Activated CD4-positive, alpha-beta T cell treated with anti-CD3 and anti-CD28 coated beads, Interleukin-10, Interleukin-2, amounts not matched to agents 100 ng/mL and 50 ng/mL, durations not matched to agents 16 hours and 8 hours (primary cell): Measurements from ENCODE around the gene RNLS.
"Not testable (repeated sequence)": the region's sequence is repeated elsewhere in the genome, so short reads cannot be mapped to it uniquely, and the experiment has no call there.

Experiments
- DNase-seq: peaks from one replicate; pipeline ENCODE4 v3.0.0-alpha.2; 2020

The RNLS gene

DNA sequence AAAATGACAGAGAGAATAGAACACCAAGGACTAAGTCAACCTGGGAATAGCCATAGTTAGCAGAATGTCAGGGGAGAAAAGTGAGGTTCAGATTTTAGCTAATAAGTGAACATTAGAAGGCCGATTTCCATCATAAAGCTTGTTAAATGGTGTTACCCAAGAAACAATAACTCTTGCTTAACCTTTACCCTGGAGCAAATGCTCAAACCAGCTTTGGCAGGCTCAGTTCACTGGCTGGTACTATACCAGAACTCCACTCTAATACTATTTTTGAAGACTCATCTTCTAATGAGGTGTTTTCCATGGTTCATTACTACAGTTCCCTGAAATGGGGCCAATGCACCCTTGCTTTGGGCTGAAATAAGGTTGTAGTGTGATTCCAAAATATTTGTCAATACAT is 61.3 kb downstream of the RNLS start:
- no peak for DNase-seq

DNA sequence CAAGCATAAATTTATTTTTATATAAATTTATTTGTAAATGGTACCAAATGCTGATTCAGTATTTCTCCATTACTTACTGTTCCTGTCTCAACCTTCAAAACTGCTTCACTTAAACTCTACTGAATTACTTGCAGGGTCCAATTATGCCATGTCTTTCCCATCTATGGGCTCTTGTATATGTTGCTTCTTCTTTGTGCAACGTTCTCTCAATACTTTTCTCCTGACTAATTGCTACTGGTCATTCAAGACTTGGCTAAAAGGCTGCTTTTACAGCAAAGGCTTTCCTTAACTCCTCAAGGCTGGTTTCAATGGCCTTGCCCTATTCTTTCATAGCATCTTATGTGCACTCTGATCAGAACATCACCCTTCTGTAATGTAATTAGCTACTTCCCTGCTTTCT is 67.9 kb downstream of the RNLS start:
- DNase-seq: no peak

DNA sequence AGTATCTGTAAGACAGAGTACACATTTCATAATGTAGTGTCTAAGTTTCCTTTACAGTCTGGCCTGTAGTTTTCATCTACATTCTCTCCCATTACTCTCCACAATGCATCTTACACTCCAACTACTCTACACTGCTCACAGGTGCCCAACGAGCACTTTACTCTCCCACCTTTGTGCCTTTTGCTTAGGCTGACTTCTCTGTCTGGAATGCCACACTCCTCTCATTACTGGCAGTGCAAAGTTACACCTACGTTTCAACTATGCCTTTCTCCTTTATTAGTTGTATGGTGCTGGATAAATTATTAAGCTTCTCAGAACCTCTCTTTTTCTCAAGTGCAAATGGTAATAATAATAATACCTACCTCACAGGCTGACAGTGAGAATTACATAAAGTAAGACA is 70.5 kb downstream of the RNLS start:
- DNase-seq: no peak

DNA sequence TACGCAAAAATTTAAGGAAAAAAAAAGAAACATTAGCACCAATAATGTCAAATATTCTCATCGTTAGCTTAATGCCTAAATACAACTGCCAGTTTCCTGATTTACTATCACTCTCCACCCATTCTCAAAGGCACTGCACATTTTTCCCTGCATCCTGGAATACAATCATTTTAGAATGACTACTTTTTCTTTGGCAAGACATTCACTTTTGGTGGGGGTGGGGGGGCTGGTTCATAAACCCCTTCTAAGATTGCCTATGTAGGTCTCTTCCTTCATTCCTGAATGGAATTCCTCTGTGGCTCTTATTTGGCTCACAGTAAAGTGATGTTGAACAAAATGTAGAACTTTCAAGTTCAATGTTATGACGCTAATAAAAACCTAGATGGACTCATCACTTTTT is 74.3 kb downstream of the RNLS start:
- DNase-seq: no peak

DNA sequence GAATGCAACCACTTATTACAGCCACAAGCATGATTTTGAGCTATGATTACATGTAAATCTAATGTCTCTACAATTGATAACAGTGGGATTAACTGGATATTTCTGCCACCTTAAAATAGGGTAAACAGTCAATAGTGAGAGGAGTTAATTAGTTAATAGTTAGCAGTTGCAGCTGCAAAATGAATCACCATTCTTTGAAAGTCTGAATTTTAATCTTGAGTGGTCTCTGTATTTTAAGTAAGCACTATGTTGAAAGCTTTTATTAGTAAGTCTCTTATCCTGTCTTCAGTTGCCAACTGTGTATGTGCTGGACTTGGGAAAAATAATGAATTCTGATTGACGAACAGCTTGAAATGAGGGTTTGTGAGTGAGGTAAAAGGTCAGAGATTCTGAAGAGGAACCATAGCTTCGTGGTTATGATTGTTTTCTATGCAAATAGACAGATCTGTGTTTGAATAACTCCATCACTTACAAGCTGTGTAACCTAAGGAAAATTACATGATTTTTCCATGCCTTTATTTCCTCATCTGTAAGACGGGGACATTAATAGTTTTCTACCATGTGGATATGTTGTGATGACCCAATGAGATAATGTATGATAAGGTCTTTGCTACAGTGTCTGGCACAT is 75.2 kb downstream of the RNLS start:
- no peak for DNase-seq

DNA sequence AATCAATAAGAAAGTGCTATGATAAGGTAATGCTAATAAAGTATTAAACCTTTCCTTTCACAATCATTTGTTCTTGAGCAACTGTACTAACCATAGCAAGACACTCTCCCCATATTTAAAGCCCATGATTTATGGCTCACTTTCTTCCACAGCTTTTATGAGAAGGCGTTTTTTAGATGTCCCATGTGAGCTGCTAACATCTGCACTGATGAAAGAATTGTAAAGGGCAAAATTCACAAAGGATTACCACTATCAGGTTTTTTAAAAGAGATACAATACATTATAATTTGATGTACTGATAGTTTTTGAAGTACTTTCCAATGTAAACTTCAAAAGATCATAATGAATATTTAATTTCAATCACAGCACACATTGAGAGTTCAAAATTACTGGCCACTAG is 75.7 kb downstream of the RNLS start:
- no peak for DNase-seq

DNA sequence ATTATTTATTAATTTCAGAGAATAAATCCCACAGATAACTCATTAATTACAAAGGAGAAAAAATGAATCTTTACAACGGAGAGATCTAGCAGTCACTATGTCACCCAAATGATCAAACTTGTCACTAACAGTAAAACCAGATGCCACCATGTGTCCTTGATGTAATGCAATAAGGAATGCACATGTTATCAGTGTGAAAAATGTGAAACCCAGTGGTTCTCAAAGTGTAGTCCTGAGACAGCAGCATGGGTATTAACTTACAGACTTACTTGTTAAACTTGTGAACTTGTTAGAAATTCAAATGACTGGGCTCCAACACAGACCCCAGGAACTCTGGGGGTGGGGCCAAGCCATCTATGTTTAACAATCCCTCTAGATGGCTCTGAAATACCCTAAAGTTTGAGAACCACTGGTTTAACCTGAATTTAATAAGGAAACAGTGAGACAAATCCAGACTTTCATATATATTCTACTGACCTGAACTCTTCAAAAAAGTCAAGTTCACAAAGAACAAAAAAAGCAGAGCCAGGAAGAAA is 77.4 kb downstream of the RNLS start:
- DNase-seq: no peak

DNA sequence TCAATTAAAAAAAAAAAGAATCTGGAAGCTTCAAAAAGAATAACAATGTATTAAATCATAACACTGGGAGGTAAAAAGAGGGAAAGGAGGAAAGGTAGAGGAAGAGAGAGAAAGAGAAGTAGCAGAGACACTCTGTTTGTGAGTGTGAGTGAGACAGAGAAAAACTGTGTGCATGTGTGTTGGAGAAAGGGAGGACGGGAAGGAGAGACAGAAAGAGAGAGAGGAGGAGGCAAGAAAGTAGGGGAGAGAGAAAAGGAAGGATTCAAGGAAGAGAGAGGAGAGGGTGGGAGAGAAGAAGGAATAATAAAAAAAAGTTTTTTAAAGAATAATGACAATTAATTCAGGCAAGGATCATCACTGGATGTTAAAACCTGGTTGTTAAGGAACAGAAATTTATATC is 77.9 kb downstream of the RNLS start:
- no peak for DNase-seq

DNA sequence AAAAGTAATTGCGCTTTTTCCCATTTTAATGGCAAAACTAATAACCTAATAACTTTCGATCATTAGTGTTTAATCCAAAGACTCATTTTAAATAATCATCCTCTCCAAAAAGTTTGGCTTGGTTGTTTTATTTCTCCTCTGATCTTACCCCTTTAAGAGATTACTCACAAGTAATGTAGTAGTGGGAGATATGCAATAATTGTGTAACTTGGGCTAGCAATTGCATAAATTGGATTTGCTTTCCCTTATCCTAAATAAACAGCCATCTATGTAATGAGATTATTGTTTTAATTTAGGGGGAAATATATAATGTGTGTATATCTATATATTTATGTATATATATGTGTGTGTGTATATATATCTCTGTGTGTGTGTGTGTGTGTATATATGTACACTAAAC is 82.5 kb downstream of the RNLS start:
- DNase-seq: no peak

DNA sequence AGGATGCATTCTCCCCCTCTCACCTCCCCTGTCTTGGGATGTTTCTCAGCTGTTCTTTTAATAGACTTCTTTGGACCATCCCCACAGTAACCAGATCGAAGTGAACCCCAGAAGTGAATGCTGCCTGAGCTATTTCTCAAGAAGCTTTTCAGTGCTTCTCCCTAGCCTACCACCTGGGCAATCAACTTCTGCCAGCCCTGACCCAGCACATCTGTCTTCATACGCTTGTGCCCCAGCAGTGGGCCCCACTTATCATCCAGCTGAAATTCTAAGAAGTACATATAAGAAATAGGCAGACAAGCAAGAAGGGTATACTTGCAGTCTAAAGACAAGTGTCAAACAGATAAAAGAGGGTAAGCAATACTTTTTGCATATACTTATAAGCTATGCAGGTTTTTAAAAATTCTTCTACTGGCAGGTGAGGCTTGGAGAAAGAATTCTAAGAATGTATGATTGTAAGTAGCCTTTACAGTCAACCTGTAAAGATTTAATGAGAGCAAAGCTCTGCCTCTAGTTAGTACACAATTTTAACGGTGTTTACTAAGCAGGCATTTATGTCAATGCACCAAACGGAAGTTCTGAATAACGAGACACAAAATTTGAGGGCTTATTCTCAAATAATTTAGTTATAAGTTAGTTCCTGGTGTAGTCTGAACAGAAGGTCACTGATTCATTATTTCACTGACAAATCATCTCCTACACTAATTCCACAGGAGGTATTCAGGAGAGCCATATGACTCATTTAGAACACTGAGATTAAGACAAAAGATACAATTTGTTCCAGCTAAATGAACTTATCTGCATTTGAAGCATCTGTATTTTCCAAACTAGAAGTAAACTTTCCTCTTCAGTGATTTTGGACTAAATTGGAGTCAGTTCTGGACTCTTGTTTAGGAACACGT is 83.3 kb downstream of the RNLS start:
- DNase-seq: no peak

DNA sequence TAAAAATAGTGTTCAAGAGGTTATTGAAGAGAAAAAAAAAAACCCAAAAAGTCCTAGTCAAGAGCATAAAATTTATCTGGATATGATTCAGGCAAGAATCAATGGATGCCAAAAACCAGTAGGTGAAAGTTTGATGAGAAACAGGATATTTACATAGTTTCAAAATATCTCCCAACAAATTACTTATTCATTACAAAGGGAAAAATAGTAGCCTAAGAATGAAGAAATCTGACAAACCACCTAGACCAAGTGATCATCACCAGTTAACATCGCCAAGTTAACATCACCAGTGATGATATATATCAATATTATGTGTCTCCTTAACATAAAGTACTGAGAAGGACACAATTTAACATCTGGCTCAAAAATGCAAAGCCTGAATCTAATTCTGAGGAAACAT is 85.2 kb downstream of the RNLS start:
- DNase-seq: no peak

DNA sequence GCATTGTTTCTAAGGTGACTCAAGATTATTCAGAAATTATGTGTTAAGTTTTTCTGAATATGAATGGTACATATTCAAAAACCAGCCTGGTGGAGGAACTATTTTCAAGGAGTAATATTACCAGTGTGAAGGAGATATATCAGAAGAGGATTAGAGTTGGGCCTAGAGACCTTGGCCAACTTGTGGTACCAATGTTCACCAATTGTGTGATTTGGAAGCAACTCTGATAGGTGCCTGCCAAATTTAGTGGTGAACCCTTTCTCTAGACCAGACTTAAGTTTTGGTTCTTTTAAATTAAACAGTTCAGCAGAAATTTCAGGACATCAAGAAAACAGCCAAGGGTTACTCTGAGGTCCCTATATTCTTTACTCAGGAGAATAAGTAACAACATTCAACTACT is 88.6 kb downstream of the RNLS start:
- DNase-seq: no peak

DNA sequence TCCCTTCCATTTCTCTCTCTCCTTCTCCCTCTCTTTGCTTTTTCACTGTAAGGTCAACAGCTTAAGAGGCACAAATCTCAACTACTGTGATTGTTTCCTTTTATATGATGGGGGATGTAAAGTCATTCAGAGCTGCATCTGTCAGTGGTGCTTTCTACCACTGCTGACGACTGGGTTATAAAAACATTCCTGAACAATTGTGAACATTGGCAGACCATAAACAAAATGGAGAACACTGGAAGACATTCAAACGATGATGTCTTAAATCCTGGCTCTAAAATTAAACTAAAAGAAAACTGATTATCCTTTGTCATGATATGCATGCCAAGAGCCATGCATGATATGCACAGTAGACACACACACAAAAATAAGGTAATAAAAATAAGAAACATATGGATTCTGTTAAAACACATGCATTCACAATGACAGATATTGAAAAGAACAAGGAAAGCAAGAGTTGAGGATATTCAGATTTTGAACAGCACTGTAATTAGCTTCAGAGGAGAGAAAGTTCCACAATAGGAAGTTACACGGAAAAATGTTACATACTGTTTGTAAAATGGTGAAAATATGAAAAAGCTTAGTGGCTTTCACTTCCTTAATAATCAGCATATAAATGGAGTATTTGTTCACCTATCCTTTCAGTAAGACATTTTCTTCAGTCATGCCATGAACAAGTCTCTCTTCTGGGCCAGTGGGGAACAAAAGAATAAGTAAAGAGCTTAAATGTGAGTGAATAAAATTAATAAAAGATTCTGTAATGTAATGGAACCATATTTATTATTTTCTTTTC is 89.2 kb downstream of the RNLS start:
- DNase-seq: no peak

DNA sequence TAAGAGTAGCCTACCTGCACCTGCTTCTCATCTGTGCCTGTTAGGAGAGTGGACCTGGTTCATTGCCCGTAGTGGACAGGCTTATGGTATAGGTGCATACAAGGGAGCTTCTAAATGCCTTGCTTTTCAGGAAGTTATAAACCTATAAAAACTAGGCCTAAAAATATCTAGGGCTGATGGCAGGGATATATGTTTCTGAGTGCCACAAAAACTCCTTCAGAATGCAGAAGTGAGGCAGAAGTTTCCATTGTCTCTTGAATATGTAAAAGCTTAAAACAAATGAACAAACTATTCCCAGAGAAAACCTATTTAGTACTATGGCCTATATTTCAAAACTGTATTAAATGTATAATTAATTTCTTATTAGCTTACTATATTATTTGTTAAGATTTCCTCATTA is 91.8 kb downstream of the RNLS start:
- DNase-seq: no peak

DNA sequence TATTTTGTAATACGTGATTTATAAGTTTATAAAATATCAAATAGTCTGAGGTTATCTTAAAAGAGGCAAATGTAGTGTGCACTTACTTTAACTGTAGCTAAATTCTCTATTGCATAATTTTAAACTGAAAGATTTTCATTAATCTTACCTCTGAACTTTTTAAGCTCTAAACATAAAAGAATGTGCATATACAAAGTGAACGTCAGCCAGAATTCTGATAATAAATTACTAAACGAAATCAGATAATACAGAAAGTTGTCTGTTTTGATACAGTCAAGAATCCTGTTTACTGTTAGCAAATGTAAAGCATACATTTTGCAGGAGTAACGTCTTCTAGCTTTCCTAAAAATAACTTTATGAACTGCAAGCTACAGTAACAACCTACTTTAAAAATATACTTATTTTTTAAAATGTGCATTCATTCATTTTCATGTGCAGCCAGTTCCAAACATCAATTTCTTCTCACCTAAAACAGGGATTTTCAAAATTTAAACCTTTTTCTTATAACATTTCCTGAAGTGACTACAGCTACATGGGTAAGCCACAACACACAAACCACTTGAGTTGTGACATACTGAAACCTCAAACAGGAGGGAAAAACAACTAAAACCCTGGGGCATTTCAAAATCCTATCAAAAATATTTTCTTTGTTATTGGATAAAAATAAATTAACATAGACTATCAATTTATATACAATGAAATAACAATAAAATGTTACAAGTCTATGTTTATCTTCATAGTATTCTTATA is 92.7 kb downstream of the RNLS start:
- DNase-seq: peak; percentile 5

DNA sequence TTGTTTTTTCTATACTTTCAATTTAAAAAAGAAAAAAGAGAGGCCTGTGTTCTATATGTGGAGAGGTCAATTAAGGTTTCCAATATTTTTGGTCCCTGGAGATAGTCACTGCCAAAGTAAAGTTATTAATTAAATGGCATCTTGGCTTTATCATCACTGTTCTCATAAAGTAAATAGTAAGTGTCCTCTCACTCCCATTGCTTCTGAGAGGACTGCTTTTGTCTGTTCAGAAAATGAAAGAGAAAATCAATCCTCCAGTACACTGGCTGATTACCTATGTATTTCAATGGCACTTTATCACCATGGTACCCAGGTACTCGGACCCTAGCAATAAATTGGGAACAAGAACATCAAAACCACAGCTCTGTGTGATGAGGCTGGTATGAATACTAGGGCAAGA is 94.0 kb downstream of the RNLS start:
- no peak for DNase-seq

DNA sequence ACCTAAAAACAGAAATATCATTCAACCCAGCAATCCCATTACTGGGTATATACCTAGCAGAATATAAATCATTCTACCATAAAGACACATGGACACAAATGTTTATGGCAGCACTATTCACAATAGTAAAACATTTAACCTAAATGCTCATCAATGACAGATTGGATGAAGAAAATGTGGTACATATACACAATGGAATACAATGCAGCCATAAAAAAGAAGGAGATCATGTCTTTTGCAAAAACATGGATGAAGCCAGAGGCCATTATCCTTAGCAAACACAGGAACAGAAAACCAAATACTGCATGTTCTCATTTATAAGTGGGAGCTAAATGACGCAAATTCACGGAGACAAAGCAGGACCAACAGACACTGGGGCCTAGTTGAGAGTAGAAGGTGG is 96.3 kb downstream of the RNLS start:
- DNase-seq: not testable (repeated sequence)

DNA sequence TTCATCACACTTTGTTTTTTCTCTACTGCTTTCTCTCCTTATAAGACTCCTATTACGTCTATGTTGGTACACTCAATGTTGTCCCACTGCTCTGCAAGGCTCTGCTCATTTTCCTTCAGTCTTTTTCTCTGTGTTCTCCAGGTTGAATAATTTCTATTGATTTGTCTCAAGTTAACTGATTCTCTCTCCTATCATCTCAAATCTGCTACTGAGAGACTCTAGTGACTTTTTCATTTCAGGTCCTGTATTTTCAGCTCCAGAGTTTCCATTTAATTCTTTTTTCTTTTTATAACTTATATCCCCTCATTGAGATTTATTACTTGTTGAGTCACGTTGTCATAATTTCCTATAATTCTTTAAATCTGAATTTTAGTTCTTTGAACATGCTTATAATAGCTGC is 100.9 kb downstream of the RNLS start:
- DNase-seq: no peak

DNA sequence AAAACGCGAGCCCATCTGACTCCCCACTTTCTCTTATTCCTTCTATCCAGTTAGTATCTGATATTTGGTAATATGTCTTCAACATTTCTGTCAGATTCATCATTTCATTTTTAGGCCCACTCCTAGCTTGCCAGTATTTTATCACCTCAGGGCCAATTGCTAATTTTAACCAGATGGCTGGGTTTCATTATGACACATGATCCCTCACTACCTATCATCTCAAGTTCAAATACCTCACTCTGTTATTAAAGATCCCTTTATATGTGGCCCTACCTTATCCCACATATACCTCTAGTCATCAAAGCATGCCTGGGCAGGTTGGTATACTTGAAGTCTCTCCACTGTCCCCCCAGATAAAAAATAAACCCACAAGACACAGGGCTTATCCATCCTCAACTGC is 104.9 kb downstream of the RNLS start:
- DNase-seq: peak; percentile 7

DNA sequence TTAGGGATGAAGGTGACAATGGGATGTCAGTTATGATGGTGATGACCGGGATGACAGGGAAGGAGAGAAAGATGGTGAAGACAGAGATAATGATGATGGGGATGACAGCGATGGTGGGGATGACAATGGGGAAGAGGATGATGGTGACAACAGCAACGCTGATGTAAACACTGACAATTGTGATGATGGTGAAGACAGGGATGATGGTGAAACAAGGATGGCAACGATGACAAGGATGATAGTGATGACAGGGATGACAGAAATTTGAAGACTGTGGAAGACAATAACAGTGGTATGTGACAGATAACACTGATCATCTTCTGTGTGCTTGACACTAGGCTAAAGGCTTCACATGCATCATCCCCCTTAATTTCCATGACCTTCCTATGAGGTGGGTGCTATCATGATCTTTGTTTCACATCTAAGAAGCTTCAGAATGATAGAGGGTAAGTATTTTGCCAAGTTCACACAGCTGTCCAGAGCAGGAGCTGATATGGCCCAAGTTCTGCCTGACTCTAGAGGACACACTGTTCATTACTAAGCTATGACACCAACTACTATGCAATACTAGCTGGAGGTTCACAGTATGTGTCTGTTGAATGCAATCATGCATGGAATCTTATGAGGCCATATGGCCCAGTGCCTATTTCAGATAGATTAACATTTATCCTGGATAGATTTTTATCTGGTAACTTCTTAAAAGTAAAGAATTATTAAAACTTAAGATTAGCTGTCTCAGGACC is 105.6 kb downstream of the RNLS start:
- DNase-seq: no peak

DNA sequence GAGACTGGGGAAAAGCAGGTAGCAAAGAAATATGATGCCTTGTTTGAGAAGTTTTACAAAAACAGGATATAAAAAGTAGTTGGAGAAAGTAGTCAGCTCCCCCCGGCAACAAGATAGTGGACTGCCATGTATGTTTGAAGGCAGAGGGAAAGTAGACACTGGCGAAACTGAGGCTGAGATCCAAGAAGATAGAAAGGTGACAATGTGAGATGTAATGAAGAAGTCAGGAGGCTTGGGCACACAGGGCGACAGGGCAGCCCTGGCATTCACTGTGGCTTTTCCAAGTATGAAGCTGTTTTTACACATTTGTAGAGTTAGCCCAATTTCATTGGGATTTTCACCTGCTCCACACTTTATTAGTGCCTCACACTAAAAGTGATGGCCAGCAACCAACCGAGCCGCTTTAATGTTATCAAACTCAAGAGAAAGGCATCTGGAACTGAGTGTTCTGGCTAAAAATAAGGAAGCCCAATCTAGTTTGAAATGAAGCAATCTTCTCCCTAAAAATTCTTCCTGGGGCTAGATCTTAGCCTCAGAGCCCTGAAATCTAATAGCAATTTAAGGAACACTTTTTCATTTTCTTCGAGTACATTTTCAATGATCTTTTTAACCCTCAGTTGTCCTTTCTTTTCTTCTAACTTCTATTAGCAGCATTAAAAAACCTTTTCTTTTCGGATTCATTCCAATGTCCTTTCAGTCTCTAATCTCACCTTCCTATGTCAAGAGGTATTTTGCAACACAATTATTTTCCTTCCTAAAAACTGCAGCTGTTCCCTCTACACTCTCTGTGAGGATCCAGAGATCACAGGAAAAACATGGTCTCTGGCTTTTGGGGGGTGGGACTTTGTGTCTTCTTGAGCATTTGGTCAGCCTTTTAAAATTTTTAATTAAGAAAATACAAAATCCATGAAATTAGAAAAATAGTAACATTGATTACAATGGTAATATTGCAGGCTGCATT is 108.0 kb downstream of the RNLS start:
- DNase-seq: no peak
